ENCODE data around the gene LINC00305.

DNA sequence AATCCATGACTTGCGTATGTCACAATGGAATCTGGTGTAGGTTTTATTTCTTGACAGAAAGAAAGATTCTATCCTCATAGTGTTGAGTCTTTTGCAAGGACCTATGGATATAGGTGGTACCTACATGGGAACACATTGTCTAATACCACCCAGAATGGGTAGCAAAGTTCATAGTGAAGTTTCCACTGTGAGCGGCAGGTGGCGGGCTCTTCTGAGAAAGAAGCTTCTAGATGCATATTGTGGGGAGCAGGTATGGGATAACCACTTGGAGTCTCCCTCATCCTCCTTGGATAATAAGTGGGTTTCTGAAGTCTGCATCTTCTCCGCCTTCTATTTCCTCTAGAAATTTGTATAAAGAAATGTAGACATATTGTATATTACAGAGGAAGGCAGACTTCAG lies 44.9 kb downstream of the LINC00305 start:
- TF ChIP-seq, protein P1, sequence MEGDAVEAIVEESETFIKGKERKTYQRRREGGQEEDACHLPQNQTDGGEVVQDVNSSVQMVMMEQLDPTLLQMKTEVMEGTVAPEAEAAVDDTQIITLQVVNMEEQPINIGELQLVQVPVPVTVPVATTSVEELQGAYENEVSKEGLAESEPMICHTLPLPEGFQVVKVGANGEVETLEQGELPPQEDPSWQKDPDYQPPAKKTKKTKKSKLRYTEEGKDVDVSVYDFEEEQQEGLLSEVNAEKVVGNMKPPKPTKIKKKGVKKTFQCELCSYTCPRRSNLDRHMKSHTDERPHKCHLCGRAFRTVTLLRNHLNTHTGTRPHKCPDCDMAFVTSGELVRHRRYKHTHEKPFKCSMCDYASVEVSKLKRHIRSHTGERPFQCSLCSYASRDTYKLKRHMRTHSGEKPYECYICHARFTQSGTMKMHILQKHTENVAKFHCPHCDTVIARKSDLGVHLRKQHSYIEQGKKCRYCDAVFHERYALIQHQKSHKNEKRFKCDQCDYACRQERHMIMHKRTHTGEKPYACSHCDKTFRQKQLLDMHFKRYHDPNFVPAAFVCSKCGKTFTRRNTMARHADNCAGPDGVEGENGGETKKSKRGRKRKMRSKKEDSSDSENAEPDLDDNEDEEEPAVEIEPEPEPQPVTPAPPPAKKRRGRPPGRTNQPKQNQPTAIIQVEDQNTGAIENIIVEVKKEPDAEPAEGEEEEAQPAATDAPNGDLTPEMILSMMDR (IDR thresholded peaks at IDR 0.05): no peak
- no peak for TF ChIP-seq POLR2A (IDR thresholded peaks at IDR 0.05)

Data from lower leg skin (tissue), 3 donors.